Fibroblast of villous mesenchyme (primary cell): ENCODE results near the gene PLEKHA7. TPM values are rescaled to one million over a fixed set of nuclear protein-coding genes. Genes with fewer than 3 reads are reported as not detected.
"Not testable (repeated sequence)": the region's sequence is repeated elsewhere in the genome, so short reads cannot be mapped to it uniquely, and the experiment has no call there.

Source experiments
- DNase-seq: peaks from one replicate; pipeline ENCODE4 v3.0.0-alpha.2; 2010; ENCODE audit warnings: low read depth
- H3K4me3 ChIP-seq: 2 replicates; pipeline ENCODE4 v1.5.1; 2011; ENCODE audit warnings: low read depth, mild to moderate bottlenecking, low read length
- total RNA-seq: library from RNA; depleted of rRNA; stranded (reverse); fragments of >200 nt; gene quantifications from 2 replicates; pipeline ENCODE4 v1.2.3, GENCODE V29; 2012
- TF ChIP-seq, protein P1 (sequence below): IDR thresholded peaks from 2 replicates; pipeline ENCODE4 v1.5.1; 2012; ENCODE audit warnings: low read depth, mild to moderate bottlenecking, low read length; ENCODE audit not compliant: insufficient read depth

The PLEKHA7 gene
- total RNA-seq, 1 donor: 0.86 TPM

DNA sequence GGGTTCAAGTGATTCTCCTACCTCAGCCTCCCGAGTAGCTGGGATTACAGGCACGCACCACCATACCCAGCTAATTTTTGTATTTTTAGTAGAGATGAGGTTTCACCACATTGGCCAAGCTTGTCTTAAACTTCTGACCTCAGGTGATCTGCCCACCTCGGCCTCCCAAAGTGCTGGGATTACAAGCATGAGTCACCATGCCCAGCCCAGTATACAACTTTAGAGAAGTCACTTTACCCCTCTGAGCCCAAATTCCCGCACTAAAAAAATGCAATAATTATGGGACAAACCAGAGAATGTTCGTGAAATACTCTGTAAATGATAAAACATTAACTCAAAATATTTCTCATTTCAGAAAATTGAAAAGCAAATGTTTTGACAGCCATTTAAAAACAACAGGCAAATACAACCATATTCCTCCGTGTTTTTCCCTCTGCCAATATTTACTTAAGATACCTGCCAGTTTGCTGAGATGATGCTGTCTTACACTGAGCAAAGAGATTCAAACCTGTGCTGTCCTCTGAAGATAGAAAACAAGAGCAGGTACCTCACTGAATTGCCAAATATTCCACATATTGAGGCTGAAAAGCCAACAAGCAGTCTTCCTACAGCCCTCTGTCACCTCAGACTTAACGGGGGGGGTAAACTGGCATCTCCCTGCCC, 9.6 kb downstream of the PLEKHA7 start:
- TF ChIP-seq, protein P1, sequence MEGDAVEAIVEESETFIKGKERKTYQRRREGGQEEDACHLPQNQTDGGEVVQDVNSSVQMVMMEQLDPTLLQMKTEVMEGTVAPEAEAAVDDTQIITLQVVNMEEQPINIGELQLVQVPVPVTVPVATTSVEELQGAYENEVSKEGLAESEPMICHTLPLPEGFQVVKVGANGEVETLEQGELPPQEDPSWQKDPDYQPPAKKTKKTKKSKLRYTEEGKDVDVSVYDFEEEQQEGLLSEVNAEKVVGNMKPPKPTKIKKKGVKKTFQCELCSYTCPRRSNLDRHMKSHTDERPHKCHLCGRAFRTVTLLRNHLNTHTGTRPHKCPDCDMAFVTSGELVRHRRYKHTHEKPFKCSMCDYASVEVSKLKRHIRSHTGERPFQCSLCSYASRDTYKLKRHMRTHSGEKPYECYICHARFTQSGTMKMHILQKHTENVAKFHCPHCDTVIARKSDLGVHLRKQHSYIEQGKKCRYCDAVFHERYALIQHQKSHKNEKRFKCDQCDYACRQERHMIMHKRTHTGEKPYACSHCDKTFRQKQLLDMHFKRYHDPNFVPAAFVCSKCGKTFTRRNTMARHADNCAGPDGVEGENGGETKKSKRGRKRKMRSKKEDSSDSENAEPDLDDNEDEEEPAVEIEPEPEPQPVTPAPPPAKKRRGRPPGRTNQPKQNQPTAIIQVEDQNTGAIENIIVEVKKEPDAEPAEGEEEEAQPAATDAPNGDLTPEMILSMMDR: no peak
- no peak overlapping the region for H3K4me3 ChIP-seq
- no peak for DNase-seq

DNA sequence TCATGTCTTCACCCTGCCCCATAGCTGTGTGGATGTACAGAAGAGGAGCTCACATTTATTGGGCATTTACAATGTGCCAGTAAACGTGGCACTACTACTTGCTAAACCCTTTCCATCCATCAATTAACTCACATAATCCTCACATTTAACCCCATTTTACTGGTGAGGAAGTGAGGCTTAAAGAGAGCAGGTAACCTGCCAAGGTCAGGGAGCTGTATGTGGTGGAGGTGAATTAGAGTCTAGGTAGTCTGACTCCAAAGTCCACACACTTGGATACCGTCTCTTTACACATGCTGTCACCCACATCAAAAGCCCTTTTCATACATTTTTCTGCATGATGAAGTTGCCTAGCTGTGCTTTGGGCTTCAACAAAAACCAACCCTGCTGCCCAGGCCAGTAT, 10.8 kb downstream of the PLEKHA7 start:
- TF ChIP-seq, protein P1: no peak
- H3K4me3 ChIP-seq: no peak overlapping the region
- no peak for DNase-seq

DNA sequence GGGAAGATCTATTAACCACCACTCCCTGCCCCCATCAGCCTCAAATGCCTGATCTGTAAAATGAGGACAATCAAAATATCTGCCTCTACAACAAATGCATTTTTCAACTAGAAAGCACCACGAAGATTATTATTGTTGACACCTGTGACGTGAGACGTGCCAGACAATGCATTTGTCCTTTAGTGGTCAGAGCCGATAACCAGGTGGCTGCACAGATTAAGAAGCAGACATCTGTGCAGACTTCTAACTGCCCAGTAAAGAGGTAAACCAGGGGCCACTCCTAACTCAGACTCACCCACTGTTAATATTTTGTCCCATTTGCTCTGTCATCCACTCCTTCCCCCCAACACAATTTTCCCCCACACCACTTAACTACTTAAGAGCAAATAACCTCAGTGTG, 11.7 kb downstream of the PLEKHA7 start:
- H3K4me3 ChIP-seq: no peak overlapping the region
- TF ChIP-seq, protein P1: no peak
- DNase-seq: no peak

DNA sequence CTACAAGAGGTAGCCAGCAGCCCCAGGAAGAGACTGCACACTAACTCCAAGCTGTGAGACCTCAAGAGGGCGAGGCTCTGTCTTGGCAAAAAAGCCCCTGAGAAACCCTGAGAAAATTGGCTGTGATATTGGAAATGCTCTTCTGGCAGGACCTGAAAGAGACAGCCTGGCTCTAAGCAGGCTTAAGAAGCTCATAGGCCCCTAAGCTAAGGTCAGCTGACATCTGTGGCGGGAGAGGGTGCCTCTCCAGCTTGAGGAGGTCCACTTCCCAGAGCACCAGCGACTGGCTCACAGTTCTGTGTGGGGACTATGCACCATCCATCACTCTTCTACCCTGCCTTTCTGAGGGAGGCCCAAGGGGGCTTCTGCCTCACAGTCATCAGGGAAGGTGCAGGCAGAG, 12.4 kb downstream of the PLEKHA7 start:
- no peak for DNase-seq
- no peak overlapping the region for H3K4me3 ChIP-seq
- TF ChIP-seq, protein P1: no peak

DNA sequence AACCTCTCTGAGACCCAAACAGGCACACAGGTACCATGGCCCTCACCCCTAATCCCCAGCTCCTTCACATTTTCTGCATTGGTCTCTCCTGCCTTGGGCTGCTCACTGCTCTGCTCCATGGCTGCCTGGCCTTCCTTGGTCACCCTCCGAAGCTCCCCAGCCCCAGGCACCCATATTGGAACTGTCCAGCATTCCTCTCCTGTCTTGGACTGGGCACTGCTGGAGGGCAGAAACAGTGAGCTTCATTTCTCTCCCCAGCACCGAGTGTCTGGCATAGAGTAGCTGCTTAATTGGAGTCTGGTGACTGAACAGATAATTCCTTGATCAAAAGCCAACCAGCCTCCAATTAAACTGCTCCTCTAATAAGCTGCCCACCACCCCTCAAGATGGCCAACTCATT, 13.2 kb downstream of the PLEKHA7 start:
- H3K4me3 ChIP-seq: no peak overlapping the region
- no peak for DNase-seq
- TF ChIP-seq, protein P1: no peak

DNA sequence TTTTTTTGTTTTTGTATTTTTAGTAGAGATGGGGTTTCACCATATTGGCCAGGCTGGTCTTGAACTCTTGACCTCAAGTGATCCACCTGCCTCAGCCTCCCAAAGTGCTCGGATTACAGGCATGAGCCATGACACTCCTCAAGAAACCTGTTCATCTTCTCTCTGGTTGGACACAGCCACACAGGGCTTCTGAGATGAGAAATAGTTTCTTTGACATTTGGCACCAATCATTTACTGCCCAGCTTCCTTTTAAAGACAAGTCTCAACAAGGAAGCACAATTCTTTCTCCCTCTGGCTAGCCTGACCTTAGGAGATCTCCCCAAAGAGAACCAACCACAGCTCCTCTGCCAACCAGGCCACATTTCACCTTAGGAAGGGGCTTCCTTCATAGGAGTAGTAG, 14.0 kb downstream of the PLEKHA7 start:
- DNase-seq: not testable (repeated sequence)

DNA sequence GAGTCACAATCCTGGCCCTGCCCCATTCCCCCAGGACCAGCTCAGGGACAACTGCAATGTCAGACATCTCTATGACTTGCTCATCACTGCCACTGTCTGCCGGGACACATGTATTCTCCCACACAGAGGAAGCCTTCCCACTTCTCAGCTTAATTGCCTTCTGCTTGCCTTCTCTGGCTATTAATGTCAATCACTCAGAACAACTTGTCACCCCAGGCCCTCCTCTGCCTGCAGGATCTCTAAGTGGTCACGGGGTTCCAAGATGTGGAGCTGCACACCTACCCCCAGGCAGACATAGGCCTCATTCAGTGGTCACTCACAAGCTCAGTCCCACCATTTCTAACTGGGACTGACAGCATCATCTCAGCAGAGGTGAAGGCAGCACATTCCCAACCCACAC, 15.1 kb downstream of the PLEKHA7 start:
- H3K4me3 ChIP-seq: no peak overlapping the region
- DNase-seq: no peak
- TF ChIP-seq, protein P1: no peak

More for the DNA sequence above, 14.0 kb downstream of the PLEKHA7 start:
- not testable (repeated sequence) for H3K4me3 ChIP-seq
